Endothelial cell of umbilical vein (primary cell): ENCODE results near the gene CRLF1. TPM values are rescaled to one million over a fixed set of nuclear protein-coding genes. Genes with fewer than 3 reads are reported as not detected.

Source experiments
- BruUV-seq: library from RNA; stranded (reverse); fragments of 400-500 nt; replicated peaks from 2 replicates; lab custom pipeline; 2021; lab: Mats Ljungman, UMichigan
- CTCF ChIA-PET: fragments of 300-600, 350-600 bp; sonication (Branson Sonifier 250); formaldehyde crosslinking; loops from one replicate; lab custom pipeline; 2021; ENCODE audit warnings: antibody characterized with exemption, inconsistent platforms; lab: Charles Lee
- POLR2A ChIA-PET: fragments of 300-600, 350-600 bp; sonication (Branson Sonifier 250); formaldehyde crosslinking; loops from one replicate; lab custom pipeline; 2021; ENCODE audit warnings: antibody characterized with exemption, inconsistent platforms; lab: Charles Lee
- DNase-seq: peaks from one replicate; pipeline ENCODE4 v3.0.0-alpha.2; 2011; ENCODE audit warnings: low read depth, low spot score
- FAIRE-seq: peaks from 2 replicates; lab custom pipeline; 2011; peaks lifted over from hg19 to GRCh38; lab: Jason Lieb, UNC
- H2AFZ ChIP-seq: 2 replicates; pipeline ENCODE4 v1.6.0; 2012; ENCODE audit warnings: low read depth, low read length, control low read depth, inconsistent platforms
- H3K27ac ChIP-seq: 2 replicates; pipeline ENCODE4 v1.5.1; 2011; ENCODE audit warnings: low read depth, mild to moderate bottlenecking, control low read depth, low read length, moderate library complexity; ENCODE audit not compliant: insufficient read depth
- H3K27me3 ChIP-seq, 2 experiments: 2 replicates each; pipeline versions ENCODE4 v1.6.0 to v1.6.1; 2011; ENCODE audit warnings: low read length in 2 of 2, mixed read lengths in 1 of 2; ENCODE audit not compliant: control insufficient read depth in 2 of 2, insufficient read depth in 2 of 2
- H3K36me3 ChIP-seq, 2 experiments: 2 replicates in 1 of 2; 3 replicates in 1 of 2; pipeline ENCODE4 v1.5.1; 2011; ENCODE audit warnings: low read length in 2 of 2, mild to moderate bottlenecking in 1 of 2, moderate library complexity in 1 of 2; ENCODE audit not compliant: control insufficient read depth in 2 of 2, insufficient read depth in 2 of 2; ENCODE audit errors: extremely low read depth in 1 of 2
- H3K4me1 ChIP-seq: 3 replicates; pipeline ENCODE4 v1.5.1; 2011; ENCODE audit warnings: mild to moderate bottlenecking, low read length; ENCODE audit not compliant: control insufficient read depth, insufficient read depth; ENCODE audit errors: extremely low read depth
- H3K4me2 ChIP-seq: 2 replicates; pipeline ENCODE4 v1.6.1; 2011; ENCODE audit warnings: low read length, control low read depth, mixed read lengths; ENCODE audit not compliant: insufficient read depth
- H3K4me3 ChIP-seq, 3 experiments: fragments of 200-600 bp in 1 of 3; sonication (generic), shearing (Covaris generic) in 1 of 3; replicated peaks in 1 of 3; 2 replicates each; pipeline ENCODE4 v1.5.1; 2011 to 2016; ENCODE audit warnings: control low read depth in 3 of 3, low read length in 3 of 3, mild to moderate bottlenecking in 2 of 3, inconsistent platforms in 1 of 3, low read depth in 1 of 3, moderate library complexity in 1 of 3; ENCODE audit not compliant: insufficient read depth in 1 of 3
- H3K79me2 ChIP-seq: 2 replicates; pipeline ENCODE4 v1.6.0; 2012; ENCODE audit warnings: low read length, inconsistent platforms; ENCODE audit not compliant: control insufficient read depth, insufficient read depth
- H3K9ac ChIP-seq: replicated peaks from 2 replicates; pipeline ENCODE3; 2011; ENCODE audit warnings: low read length, control low read depth; ENCODE audit not compliant: insufficient read depth; ENCODE audit errors: extremely low read depth
- H3K9me1 ChIP-seq: replicated peaks from 3 replicates; pipeline ENCODE4 v1.6.0; 2011; ENCODE audit warnings: mild to moderate bottlenecking, low read length; ENCODE audit not compliant: control insufficient read depth, insufficient read depth; ENCODE audit errors: extremely low read depth
- H3K9me3 ChIP-seq: replicated peaks from 2 replicates; pipeline ENCODE4 v1.5.1; 2012; ENCODE audit warnings: low read length, inconsistent platforms; ENCODE audit not compliant: control insufficient read depth, insufficient read depth
- H4K20me1 ChIP-seq: replicated peaks from 2 replicates; pipeline ENCODE3; 2011; ENCODE audit warnings: mild to moderate bottlenecking, low read length; ENCODE audit not compliant: control insufficient read depth, insufficient read depth; ENCODE audit errors: extremely low read depth
- CTCF ChIP-seq, 2 donors: IDR thresholded peaks; 1 replicate in 1 of 2; 2 replicates in 1 of 2; pipeline ENCODE4 v1.5.1; 2011; ENCODE audit warnings: low read length in 2 of 2, mild to moderate bottlenecking in 2 of 2, moderate library complexity in 2 of 2, control low read depth in 1 of 2, inconsistent platforms in 1 of 2, low read depth in 1 of 2; ENCODE audit not compliant: insufficient read depth in 1 of 2; ENCODE audit errors: extremely low read depth in 1 of 2
- EZH2 ChIP-seq: IDR thresholded peaks from 2 replicates; pipeline ENCODE4 v1.6.1; 2012; ENCODE audit warnings: borderline replicate concordance, low read depth, mild to moderate bottlenecking, moderate library complexity, low read length, inconsistent platforms; ENCODE audit not compliant: severe bottlenecking
- POLR2A ChIP-seq: IDR thresholded peaks from 2 replicates; pipeline ENCODE4 v1.6.1; 2012; ENCODE audit warnings: low read depth, mild to moderate bottlenecking, control low read depth, low read length
- dilution Hi-C: fragments of 300-500 bp; cut with MboI; formaldehyde crosslinking; loops from one replicate; pipeline ENCODE4 v1.15.0; 2019; ENCODE audit warnings: low sequenced_read_pairs; ENCODE audit not compliant: extremely low pct_ligation_motif_present
- intact Hi-C: fragments of 100-400 bp; cut with micrococcal nuclease; formaldehyde crosslinking; loops from one replicate; pipeline ENCODE4 v1.10.0; 2022
- polyA plus RNA-seq, 4 experiments: library from polyadenylated mRNA; depleted of rRNA in 3 of 4; stranded (reverse) in 3 of 4; unstranded in 1 of 4; fragments of >200 nt; gene quantifications; 2 replicates each; pipeline versions ENCODE4 v1.2.1 to v1.2.3, GENCODE V29; 2011 to 2012; ENCODE audit warnings: missing spikeins in 1 of 4
- total RNA-seq: library from RNA; stranded (reverse); gene quantifications from 2 replicates; pipeline ENCODE4 v1.2.3, GENCODE V29; 2021

Gene CRLF1
- total and polyA plus RNA-seq, 2 donors (not counting 3 experiments of a cell fraction or from before 2014, with no cell fraction given) = 0.18 TPM; not detected in 1

DNA sequence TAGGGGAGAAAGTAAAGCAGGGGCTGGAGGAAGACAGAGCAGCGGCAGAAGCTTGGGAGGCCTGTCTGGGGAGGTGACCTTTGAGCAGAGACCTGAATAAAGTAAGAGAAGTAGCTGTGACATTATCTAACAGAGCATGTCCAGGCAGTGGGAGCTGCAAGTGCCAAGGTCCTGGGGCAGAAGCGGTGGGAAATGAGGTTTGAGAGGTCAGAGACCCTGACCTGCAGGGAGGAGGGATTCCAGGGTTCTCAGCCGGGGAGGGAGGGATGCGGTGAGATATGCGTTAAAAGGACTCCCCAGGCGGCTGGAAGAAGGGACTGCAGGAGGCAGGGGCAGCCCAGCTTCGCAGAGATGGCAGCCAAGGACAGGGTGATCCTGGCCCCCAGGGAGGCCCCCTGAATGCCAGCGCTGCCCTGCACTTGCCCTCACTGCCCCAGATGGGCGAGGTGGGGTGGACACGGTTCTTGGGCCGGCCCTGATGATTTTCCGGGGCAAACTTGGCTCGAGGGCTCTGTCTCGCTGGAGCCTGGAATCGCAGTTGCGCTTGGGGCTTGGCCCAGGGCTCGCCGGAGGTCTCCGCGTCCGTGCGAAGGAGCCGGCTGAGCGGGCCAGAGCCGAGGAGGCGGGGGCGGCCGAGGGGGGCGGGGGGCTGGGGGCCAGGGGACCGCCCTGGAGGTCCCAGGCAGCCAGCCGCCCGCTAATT, 3.2 kb downstream of the CRLF1 start:
- intact Hi-C loops = loop anchor here (5.0 kb wide), 1 partner anchor 44 kb away; no protein-coding TSS in a partner anchor
- H3K4me3 ChIP-seq = no peak overlapping the region

More for the DNA sequence above, 3.2 kb downstream of the CRLF1 start:
- FAIRE-seq (no peak), DNase-seq (no peak)
- Histone ChIP-seq H3K27ac (no peak overlapping the region), H3K4me2 (no peak overlapping the region), H3K79me2 (no peaks in the 10 kb centered on the region), H4K20me1 (no peaks in the 10 kb centered on the region), H3K9me1 (no peaks in the 10 kb centered on the region), H3K36me3 (no peaks in the 10 kb centered on the region), H3K4me1 (no peaks in the 10 kb centered on the region), H3K9me3 (no peaks in the 10 kb centered on the region), H3K27me3 (peaks cover 39 to 46% of the 10 kb centered on the region in 2 experiments), H3K9ac (no peak overlapping the region), H2AFZ (no peak overlapping the region)
- dilution Hi-C loops = no loop called here
- BruUV-seq = no TSS peak
- CTCF ChIA-PET = interaction anchor here (1.3 kb wide), 1 partner anchor 10 kb away, joined by 11 read pairs; no protein-coding TSS in a partner anchor
- TF ChIP-seq CTCF (IDR thresholded peaks at IDR 0.05; ENCODE audit: extremely low read depth in 1 of 2, insufficient read depth in 1 of 2, low read depth in 1 of 2, low read length in 2 of 2) (peak; percentile 12 to 42), POLR2A (no peak), EZH2 (no peak)
- POLR2A ChIA-PET = no interaction called here
